ENCODE data around the gene CNR1.

Gene CNR1

DNA sequence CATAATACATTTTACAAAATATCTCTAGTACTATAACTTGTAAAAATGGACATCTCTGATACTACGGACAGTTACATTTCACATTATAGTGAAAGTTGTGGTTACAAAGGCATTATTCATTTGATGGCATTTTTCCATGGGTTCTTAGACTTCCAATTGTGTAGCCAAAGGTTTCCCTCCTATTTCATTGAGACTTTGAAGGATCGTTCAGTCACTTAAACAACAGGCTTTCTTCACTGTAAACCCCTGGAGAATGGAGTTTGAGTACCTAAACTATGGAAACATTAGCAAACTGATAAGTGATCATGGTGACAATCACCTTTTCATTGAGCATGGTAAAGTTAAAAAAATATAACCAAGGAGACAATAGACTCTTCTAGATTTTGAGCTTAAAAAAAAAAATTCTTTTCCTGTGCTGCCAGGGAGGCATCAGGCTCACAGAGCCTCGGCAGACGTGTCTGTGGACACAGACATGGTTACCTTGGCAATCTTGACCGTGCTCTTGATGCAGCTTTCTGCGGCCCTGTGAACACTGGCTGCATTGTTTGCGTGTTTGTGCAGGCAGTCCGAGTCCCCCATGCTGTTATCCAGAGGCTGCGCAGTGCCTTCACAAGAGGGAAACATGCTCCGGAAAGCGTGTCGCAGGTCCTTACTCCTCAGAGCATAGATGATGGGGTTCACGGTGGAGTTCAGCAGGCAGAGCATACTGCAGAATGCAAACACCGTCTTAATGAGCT, 22.6 kb downstream of the CNR1 start:
- no peak for DNase-seq (ENCODE audit: low read depth in 2 of 2)

DNA sequence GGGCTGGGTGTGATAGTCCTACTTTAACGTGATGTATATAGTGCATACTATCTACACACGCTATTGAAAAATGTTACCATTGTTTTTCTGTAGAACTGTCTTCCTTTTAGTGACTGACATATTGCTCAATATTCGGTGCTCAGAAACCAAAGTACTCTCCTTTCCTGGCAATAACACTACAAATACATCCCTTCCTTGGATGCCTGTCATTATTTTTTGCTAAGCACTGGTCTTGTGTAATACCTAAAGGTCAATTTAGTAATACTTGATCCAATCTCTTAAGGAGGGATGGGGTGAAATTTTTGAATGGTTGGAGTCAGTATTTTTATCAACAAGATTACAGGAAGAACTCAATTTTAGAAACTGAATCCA, 23.9 kb downstream of the CNR1 start:
- no peak for DNase-seq (ENCODE audit: low read depth in 2 of 2)

DNA sequence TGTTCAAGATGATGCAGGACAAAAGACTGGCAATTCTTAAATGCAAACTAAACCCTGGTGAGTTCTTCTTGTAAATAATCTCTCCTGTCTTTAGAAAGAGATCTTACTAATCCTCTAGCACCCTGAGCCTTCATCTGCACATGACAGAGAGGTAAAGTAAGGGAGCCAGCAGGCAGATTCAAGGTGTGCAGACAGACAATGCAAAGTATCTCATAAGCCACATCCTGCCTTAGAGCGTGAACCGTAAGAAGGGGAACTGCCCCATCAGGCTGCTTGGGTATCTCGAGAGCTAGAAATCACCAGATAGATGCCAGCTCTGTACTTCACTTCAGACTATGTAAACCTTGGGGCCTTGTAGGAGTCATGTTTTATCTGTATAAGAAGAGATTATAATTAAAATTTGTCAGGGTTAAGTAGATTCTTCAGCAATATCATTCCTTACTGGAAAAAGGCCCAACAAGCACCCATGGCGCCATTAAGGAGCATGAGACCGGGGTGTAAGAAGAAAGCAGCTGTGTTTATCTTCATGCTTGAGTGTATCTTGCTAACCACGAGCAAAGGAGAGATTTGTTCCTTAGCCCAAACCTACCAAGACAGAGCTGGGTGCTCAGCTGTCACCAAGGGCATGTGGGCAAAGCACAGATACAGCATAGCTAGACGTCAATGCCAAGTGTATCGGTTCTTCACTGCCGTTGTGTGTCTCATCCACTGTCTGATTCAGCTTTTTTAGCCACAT, 24.4 kb downstream of the CNR1 start:
- no peak for DNase-seq (ENCODE audit: low read depth in 2 of 2)

DNA sequence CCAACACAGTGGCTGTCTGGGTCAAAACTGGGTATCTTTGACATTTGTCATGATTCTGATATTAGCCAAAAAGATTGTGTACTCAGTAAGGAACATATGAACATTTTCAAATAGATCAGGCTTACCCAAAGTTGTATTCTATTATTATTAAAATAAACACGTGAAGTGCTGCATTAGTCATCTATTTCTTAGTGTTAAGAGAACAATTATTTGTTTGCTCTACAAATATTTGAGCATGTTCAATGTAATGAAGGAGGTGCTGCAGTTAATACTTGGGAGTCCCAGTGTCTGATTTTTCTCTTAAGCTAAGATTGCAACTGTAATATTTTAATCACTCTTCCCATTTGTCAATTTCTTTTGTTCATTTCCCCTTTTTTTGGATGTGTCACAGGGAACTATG, 28.2 kb downstream of the CNR1 start:
- DNase-seq (ENCODE audit: low read depth in 2 of 2): no peak

DNA sequence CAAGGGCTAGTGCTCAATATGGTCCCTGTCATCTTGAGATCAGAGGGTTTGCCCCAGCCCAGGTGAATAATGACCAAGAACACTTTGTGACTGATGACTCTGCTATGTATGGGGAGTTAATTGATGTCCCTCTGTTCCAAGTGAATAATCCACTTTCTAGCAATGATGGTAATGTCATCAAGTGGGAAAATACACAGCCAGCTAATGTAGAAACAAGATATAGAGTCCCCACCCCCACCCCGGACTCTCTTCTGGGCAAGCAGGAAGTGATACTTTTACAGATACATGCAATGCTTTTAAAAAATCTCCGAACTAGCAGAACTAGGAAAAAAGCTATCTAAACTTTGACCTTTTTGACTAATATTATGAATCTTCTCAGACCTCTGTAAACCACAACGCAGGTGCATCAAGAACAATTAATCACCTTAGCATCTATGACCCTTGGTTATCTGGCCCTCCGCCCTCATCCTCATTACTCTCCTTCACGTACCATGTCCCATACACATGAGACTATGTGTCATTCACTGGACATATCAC, 30.5 kb downstream of the CNR1 start:
- DNase-seq (ENCODE audit: low read depth in 2 of 2): no peak

DNA sequence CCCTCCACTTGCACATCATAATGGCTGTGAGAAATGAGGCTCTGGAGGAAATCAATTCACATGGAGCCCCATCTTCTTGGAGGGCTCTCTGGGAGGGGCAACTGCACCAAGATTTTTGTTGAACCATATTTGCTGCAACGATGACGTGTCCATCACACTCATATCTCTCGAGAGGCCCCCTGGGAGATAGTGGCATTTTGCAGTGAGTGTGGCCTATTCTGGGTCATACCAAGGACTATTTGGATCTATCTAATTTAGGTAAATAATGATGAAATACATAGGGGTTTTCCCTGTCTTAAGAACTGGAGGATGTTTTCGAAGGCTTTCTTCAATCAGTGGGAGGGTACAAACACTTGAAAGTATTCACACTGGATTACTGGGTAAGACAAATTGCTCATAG, 31.6 kb downstream of the CNR1 start:
- no peak for DNase-seq (ENCODE audit: low read depth in 2 of 2)

DNA sequence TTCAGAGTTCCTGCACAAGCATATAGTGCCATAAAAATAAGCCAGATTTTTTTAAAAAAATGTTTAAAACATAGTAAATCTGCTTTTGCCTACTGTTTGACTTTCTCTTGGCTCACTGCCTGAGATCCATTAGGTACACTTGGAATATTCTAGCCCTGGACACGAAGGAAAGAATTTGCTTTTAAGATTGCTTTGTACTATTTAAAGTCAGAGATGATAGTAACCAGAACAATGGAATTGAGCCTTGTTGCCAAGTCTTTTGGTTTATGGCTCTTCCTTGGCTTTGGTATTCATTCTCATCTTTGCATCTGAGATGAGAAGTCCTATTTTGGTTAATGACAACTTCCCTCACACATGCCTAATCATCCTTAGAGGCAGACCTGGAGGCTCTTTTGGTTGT, 32.4 kb downstream of the CNR1 start:
- DNase-seq (ENCODE audit: low read depth in 2 of 2): no peak

DNA sequence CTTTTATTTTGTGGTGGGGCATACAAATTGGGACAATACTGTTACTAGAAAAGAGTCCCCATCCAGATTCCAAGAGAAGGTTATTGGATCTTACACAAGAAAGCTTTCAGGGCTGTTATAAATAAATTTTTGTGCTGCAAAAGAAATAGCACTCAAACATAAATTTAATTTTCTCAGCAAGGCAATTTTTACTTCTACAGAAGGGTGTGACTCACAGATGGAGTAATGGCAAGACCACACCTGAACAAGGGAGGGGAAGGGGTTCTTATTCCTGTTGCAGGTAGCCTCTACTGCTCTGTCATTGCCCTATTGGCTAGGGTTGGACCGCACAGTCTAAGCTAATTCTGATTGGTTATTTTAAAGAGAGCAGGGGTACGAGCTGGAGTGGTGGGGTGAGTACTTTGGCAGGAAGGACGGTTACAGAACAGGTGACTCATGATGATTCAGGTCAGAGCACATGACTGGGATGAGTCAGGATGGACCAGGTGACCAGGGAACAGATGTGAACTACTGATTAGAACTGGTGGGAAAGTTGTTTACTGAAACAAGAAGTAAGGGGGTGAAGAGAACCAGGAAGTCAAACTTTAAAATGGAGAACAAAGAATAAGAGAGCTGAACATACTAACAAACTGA, 41.1 kb downstream of the CNR1 start:
- DNase-seq (ENCODE audit: low read depth in 2 of 2): no peak

DNA sequence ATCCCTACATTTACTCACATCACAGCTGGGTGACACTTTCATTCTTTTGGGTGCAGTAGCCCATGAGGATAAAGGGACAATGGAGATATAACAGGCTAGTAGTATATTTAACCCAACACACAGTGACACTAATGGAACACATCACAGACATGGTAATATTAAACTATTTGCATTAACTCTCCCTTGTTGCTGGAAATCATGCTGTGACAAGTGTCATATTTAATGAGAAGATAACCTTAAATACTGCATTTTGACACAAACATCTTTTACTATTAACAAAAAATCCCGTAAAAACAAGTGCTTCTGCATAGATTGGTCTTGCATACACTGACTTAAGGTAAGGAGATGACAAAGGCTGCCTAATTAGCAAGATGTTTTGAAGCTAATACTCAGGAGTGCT, 45.5 kb downstream of the CNR1 start:
- no peak for DNase-seq (ENCODE audit: low read depth in 2 of 2)

DNA sequence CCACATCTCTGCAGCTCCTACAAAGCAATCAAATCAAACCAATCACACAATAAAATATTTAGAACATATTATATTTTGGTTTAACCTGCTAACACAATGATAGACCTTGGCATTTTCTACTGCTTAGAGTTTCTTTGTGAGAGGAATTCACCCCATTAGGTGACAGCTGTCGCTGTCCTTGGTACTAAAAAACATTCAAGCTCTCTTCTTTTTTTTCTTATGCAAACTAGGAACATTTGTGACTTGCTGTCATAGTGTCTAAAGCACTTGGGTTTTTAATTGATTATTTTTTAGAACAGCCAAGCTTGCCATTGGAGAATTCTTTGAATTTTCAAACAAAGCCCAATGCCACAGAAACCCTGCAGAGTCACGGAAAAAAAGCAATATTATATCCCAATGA, 46.4 kb downstream of the CNR1 start:
- no peak for DNase-seq (ENCODE audit: low read depth in 2 of 2)

DNA sequence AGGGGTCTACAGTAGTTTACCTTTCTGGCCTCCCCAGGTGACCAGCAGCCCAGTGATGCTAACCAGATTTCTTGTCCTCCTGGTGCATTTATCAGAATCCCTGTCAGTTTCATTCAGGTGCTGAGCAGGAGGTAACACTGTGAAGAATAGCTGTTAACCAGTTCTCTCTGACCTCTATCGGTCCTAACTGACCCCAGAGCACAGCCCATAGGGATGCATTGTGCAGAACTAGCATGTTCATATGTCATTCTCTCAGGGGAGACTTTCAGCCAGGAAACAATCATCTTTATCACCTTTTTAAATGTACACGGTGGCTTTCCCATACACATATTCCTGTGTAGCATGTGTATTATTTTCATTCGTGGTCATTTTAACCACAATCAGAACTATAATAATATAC, 49.9 kb downstream of the CNR1 start:
- no peak for DNase-seq (ENCODE audit: low read depth in 2 of 2)

DNA sequence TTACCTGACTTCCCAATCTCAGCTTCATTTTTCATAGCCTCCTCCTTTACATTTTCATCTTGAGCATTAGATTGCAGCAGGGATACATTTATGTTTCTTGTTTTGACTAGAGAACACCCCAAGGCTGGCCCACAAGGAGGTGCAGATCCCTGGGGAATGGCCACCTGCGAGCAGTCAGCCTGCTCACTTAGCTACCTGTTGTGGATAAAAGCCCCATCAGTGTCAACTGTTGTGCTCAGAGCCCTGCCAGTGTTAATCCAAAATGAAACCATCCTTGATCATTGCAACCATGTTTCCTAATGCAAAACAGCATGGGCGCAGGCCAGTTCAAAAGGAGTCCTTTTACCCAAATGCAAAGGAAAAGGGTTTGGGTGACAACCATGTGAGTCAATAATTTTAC, 50.8 kb downstream of the CNR1 start:
- no peak for DNase-seq (ENCODE audit: low read depth in 2 of 2)

DNA sequence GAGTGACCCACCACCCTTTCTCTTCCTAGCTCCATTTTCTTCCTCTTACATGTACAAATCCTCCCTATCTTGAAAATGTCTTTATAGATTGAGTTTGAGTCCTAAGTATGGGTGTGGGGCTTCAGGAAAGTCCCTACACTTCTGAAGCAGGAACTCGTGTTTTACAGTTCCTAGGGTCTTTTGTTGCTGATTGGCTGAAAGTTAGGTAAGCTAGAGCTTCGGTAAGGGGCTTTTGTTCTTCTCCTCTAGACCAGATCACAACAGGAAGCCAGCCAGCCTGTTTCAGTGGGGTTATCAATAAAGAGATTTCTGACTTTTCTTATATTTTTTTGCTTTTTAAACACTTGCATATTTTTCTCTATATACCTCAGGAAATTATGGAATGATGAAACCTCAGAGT, 51.3 kb downstream of the CNR1 start:
- no peak for DNase-seq (ENCODE audit: low read depth in 2 of 2)

DNA sequence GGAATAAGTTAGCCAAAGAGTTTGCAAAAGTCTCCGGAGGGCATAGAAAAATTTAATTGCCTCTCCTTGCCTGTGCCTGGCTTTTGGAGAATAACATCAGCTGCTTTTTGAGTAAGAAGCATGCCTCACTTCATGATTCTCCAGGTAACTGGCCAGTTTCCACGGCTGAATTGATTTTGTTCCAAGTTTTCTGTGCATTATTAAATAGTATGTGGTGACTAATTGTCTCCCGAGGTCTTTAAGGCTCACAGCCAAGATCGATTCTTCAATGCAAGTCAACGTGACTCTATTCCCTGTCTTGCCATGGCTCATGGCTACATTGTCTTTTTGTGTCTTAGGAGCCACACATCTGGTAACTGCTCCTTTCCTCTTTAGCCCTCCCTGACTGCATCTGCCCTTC, 54.2 kb downstream of the CNR1 start:
- no peak for DNase-seq (ENCODE audit: low read depth in 2 of 2)

DNA sequence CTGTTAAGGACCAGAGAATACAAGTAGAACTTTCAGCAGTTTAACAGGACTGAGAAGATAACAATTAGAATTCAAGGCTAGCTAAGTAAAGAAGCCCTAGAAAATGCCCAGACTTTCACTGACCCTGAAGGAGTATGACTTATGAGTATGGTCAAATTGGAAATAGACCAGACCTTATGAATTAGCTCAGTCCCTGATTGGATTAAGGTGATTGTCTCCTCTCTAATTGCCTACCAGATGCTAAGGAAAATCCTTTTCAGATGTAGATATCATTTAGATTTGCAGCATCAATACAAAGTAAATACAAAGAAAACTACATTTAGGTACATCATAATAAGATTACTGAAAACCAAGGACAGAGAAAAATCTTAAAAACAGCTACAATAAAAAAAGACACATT, 58.9 kb downstream of the CNR1 start:
- DNase-seq (ENCODE audit: low read depth in 2 of 2): no peak

DNA sequence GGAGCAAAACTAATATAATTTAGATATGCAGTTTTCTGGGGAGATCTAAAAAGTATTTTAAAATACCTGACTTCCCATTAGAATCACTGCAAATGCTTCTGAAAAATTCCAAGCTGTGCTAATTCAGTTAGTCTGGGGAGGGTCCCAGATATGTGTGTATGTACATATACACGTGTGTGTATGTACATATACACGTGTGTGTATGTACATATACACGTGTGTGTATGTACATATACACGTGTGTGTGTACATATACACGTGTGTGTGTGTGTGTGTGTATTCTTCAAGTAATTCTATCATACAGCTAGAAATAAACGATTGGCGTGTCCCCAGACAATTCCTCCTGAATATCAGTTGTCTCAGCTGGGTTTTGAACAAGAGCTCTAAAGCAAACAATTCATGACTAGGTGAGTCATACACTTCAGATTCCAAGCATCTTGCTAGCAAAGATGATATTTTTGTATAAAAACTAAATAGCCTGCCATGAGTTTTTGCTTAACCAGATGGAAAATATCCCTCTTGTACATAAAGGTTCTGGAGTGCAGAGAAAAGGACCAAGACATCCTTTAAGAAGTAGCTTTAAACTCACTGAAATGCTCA, 60.3 kb downstream of the CNR1 start:
- DNase-seq (ENCODE audit: low read depth in 2 of 2): no peak

Data from stimulated activated CD4-positive, alpha-beta T cell treated with anti-CD3 and anti-CD28 coated beads, Interleukin-4, amount 100 ng/mL, for 48 hours (primary cell).